GM23248 (cell line): ENCODE measurements around the gene LRIG1. TPM values are rescaled to one million over a fixed set of nuclear protein-coding genes. Genes with fewer than 3 reads are reported as not detected.

Experiments
- DNase-seq: peaks from one replicate; pipeline ENCODE4 v3.0.0-alpha.2; 2015
- H2AFZ ChIP-seq: fragments of 200-600 bp; sonication (generic); 2 replicates; pipeline ENCODE4 v1.6.1; 2016; ENCODE audit warnings: antibody characterized with exemption
- H3F3A ChIP-seq: fragments of 200-600 bp; sonication (generic); 2 replicates; pipeline ENCODE4 v1.6.1; 2016; ENCODE audit warnings: mild to moderate bottlenecking, antibody characterized with exemption, mixed run types; ENCODE audit not compliant: insufficient read depth
- H3K27ac ChIP-seq: fragments of 200-600 bp; sonication (generic); 2 replicates; pipeline ENCODE4 v1.5.1; 2016; ENCODE audit warnings: mild to moderate bottlenecking
- H3K27me3 ChIP-seq: fragments of 200-600 bp; sonication (generic); replicated peaks from 2 replicates; pipeline ENCODE4 v1.6.1; 2016; ENCODE audit warnings: mild to moderate bottlenecking; ENCODE audit not compliant: insufficient read depth
- H3K36me3 ChIP-seq: fragments of 200-600 bp; sonication (generic); 2 replicates; pipeline ENCODE4 v1.6.1; 2016; ENCODE audit warnings: low read depth, mild to moderate bottlenecking
- H3K4me1 ChIP-seq: fragments of 200-600 bp; sonication (generic); 2 replicates; pipeline ENCODE4 v1.6.1; 2016; ENCODE audit warnings: mild to moderate bottlenecking; ENCODE audit not compliant: insufficient read depth
- H3K4me2 ChIP-seq: fragments of 200-600 bp; sonication (generic); one replicate; pipeline ENCODE4 v1.6.1; 2016; ENCODE audit warnings: mild to moderate bottlenecking; ENCODE audit not compliant: unreplicated experiment
- H3K4me3 ChIP-seq: fragments of 200-600 bp; sonication (generic); 2 replicates; pipeline ENCODE4 v1.5.1; 2016; ENCODE audit warnings: mild to moderate bottlenecking
- H3K79me2 ChIP-seq: fragments of 200-600 bp; sonication (generic); 2 replicates; pipeline ENCODE4 v1.6.1; 2016; ENCODE audit warnings: mild to moderate bottlenecking; ENCODE audit not compliant: insufficient read depth
- H3K9ac ChIP-seq: fragments of 200-600 bp; sonication (generic); 2 replicates; pipeline ENCODE4 v1.6.1; 2016; ENCODE audit warnings: mild to moderate bottlenecking
- H3K9me2 ChIP-seq: fragments of 200-600 bp; sonication (generic); 2 replicates; pipeline ENCODE4 v1.6.1; 2016; ENCODE audit warnings: mixed run types, mild to moderate bottlenecking, moderate library complexity; ENCODE audit not compliant: insufficient read depth
- H3K9me3 ChIP-seq: fragments of 200-600 bp; sonication (generic); one replicate; pipeline ENCODE4 v1.6.1; 2017; ENCODE audit warnings: low read depth
- H4K20me1 ChIP-seq: fragments of 200-600 bp; sonication (generic); 2 replicates; pipeline ENCODE4 v1.6.0; 2016; ENCODE audit not compliant: insufficient read depth
- EZH2 ChIP-seq: fragments of 200-600 bp; sonication (generic); IDR thresholded peaks from 2 replicates; pipeline ENCODE4 v1.6.1; 2018; ENCODE audit warnings: antibody characterized with exemption, mild to moderate bottlenecking; ENCODE audit not compliant: insufficient read depth, poor library complexity, severe bottlenecking
- EZH2phosphoT487 ChIP-seq: fragments of 200-600 bp; sonication (generic); IDR thresholded peaks from 2 replicates; pipeline ENCODE4 v1.6.1; 2018; ENCODE audit warnings: antibody characterized with exemption, moderate library complexity, mild to moderate bottlenecking, low read depth; ENCODE audit not compliant: insufficient read depth
- WGBS, 2 experiments: methylation state at CpG; one replicate each; pipeline ENCODE4 v1.1.6; 2015 to 2017; ENCODE audit warnings: low lambda C conversion rate in 2 of 2, low coverage in 1 of 2; ENCODE audit errors: missing lambda C conversion rate in 2 of 2; 5-methylcytosine and 5-hydroxymethylcytosine counted together
- in situ Hi-C: fragments of 300-500 bp; cut with MboI; formaldehyde crosslinking; loops from 2 replicates; pipeline ENCODE4 v1.15.0; 2020
- polyA plus RNA-seq: library from polyadenylated mRNA; unstranded; fragments of >200 nt; fragmentation: Nextera tagmentation; extraction: Ambion mirVana; gene quantifications from 2 replicates; pipeline ENCODE4 v1.2.1, GENCODE V29; 2016
- total RNA-seq: library from RNA; depleted of rRNA; stranded (reverse); fragments of >200 nt; shearing (Covaris generic); gene quantifications from 2 replicates; pipeline ENCODE4 v1.2.3, GENCODE V29; 2014

LRIG1 gene
- total and polyA plus RNA-seq, 2 experiments from 2014 or later = 3.1 to 6.5 TPM

DNA sequence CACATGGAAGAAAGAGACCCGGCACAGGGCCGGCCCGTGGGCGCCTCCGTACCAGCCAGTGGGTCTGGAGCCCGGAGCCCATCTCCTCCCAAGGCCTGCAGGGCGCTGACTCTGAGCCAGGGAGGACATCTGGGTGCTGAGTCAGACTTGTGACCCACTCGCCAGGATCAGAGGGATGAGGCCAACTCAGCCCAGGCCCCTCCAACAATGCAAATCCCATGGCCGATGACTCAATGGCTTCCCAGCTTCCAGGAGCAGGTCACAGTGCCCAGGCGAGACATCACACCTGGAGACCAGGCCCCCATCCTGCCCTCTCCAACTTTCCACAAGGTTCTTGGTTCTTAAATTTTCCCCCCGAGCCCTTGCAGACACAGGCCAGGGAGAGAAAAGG, 95.1 kb downstream of the LRIG1 start:
- H3K79me2 ChIP-seq = no peaks in the 10 kb centered on the region
- H3K4me3 ChIP-seq = no peak overlapping the region
- peak; percentile 96 for DNase-seq
- TF ChIP-seq EZH2 = no peak
- H4K20me1 ChIP-seq = no peaks in the 10 kb centered on the region
- H3K4me1 ChIP-seq = peaks cover 26% of the 10 kb centered on the region
- in situ Hi-C loops = loop anchor here (10.0 kb wide), 1 partner anchor 409 kb away; no protein-coding TSS in a partner anchor
- no peaks in the 10 kb centered on the region for H3K27me3 ChIP-seq
- no peaks in the 10 kb centered on the region for H3K36me3 ChIP-seq
- WGBS, 2 experiments = 6 to 9% methylated on average over 11 of the region's 11 CpGs
- H3F3A ChIP-seq = peaks cover 6% of the 10 kb centered on the region; the same call in 1 of the 2 replicates
- peak overlapping the region; percentile 34; the same call in 1 of the 2 replicates for H3K9ac ChIP-seq
- H3K4me2 ChIP-seq = peak overlapping the region; percentile 16
- H3K27ac ChIP-seq = peak overlapping the region; percentile 47
- peak overlapping the region; percentile 27; the same call in 1 of the 2 replicates for H2AFZ ChIP-seq
- H3K9me3 ChIP-seq = no peaks in the 10 kb centered on the region
- no peaks in the 10 kb centered on the region for H3K9me2 ChIP-seq

- DNase-seq = peak; percentile 49
- H4K20me1 ChIP-seq = no peaks in the 10 kb centered on the region
- H2AFZ ChIP-seq = peak overlapping the region; percentile 27; the same call in 1 of the 2 replicates
- TF ChIP-seq EZH2phosphoT487 (no peak), EZH2 (no peak)
- peak overlapping the region; percentile 32; the same call in 1 of the 2 replicates for H3K9ac ChIP-seq
- no peaks in the 10 kb centered on the region for H3K9me2 ChIP-seq
- H3K9me3 ChIP-seq = no peaks in the 10 kb centered on the region
- H3K4me1 ChIP-seq = peaks cover 26% of the 10 kb centered on the region
- WGBS, 2 experiments = 82 to 84% methylated on average over 32 of the region's 32 CpGs
- H3K4me2 ChIP-seq = peak overlapping the region; percentile 16
- no peaks in the 10 kb centered on the region for H3K36me3 ChIP-seq
- H3K79me2 ChIP-seq = no peaks in the 10 kb centered on the region
- peak overlapping the region; percentile 47 for H3K27ac ChIP-seq
- H3F3A ChIP-seq = peaks cover 6% of the 10 kb centered on the region; the same call in 1 of the 2 replicates
- in situ Hi-C loops = loop anchor here (10.0 kb wide), 1 partner anchor 410 kb away; no protein-coding TSS in a partner anchor
- no peaks in the 10 kb centered on the region for H3K27me3 ChIP-seq
- no peak overlapping the region for H3K4me3 ChIP-seq
These were observed 95.7 kb downstream of the LRIG1 start for GRCh38 chr3:66404903-66405700.

- no peaks in the 10 kb centered on the region for H4K20me1 ChIP-seq
- no peak overlapping the region for H2AFZ ChIP-seq
- no peaks in the 10 kb centered on the region for H3K27me3 ChIP-seq
- DNase-seq = no peak
- H3K9me3 ChIP-seq = no peaks in the 10 kb centered on the region
- no peak overlapping the region for H3K4me2 ChIP-seq
- H3K9me2 ChIP-seq = no peaks in the 10 kb centered on the region
- no peaks in the 10 kb centered on the region for H3K79me2 ChIP-seq
- no peak overlapping the region for H3K4me3 ChIP-seq
- H3K4me1 ChIP-seq = peaks cover 26% of the 10 kb centered on the region
- H3K9ac ChIP-seq = no peak overlapping the region
- H3K27ac ChIP-seq = no peak overlapping the region
- no peaks in the 10 kb centered on the region for H3K36me3 ChIP-seq
- WGBS, 2 experiments = 64 to 67% methylated on average over 15 of the region's 15 CpGs
- in situ Hi-C loops = loop anchor here (10.0 kb wide), 1 partner anchor 411 kb away; no protein-coding TSS in a partner anchor
- TF ChIP-seq EZH2phosphoT487 (no peak), EZH2 (no peak)
- peaks cover 6% of the 10 kb centered on the region; the same call in 1 of the 2 replicates for H3F3A ChIP-seq
These were observed 96.6 kb downstream of the LRIG1 start for GRCh38 chr3:66404197-66404596.

DNA sequence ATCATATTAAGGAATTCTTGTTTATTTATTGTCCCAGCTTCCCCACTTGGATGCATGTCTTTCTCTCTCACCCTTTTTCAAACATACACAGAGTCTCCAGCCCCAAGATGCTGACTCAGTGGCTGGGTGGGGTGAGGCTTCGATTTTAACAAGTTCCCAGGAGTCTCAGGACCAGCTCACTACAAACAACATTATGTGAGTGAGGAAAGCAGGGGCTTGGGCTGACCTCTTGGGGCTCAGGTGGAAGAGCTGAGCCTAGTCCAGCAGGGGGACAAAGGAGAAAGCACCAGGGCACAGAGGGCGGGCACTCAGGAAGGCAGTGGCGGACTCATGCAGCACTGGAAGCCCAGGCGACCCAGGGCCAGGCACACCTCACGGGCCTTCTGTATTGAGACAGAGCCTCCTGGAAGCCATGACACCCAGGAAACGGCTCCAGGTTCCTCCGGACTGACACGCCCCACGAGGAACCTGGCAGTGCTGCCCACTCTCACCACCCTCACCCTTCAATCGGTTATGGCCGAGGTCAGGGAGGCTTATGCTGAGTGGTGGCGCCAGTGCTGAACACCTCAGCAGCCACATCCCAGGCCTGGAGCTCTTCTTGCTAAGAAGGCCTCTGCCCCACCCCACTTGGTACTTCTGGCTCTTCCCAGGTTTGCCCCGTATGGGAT, 97.4 kb downstream of the LRIG1 start:
- in situ Hi-C loops = loop anchor here (10.0 kb wide), 1 partner anchor 411 kb away; no protein-coding TSS in a partner anchor
- Histone ChIP-seq H3K36me3 (no peaks in the 10 kb centered on the region), H3K4me1 (peaks cover 26% of the 10 kb centered on the region), H3F3A (peaks cover 6% of the 10 kb centered on the region; the same call in 1 of the 2 replicates), H3K9ac (peak overlapping the region; percentile 41; the same call in 1 of the 2 replicates), H2AFZ (peak overlapping the region; percentile 15; the same call in 1 of the 2 replicates), H3K27ac (peak overlapping the region; percentile 26; the same call in 1 of the 2 replicates), H4K20me1 (no peaks in the 10 kb centered on the region), H3K9me2 (no peaks in the 10 kb centered on the region), H3K4me3 (no peak overlapping the region), H3K9me3 (no peaks in the 10 kb centered on the region), H3K79me2 (no peaks in the 10 kb centered on the region), H3K27me3 (no peaks in the 10 kb centered on the region), H3K4me2 (peak overlapping the region; percentile 26)
- WGBS, 2 experiments = 62 to 65% methylated on average over 12 to 13 of the region's 13 CpGs
- peak; percentile 67 for DNase-seq
- no peak for TF ChIP-seq EZH2
- no peak for TF ChIP-seq EZH2phosphoT487
